ENCODE measurements around the gene CENPM.

The CENPM gene

DNA sequence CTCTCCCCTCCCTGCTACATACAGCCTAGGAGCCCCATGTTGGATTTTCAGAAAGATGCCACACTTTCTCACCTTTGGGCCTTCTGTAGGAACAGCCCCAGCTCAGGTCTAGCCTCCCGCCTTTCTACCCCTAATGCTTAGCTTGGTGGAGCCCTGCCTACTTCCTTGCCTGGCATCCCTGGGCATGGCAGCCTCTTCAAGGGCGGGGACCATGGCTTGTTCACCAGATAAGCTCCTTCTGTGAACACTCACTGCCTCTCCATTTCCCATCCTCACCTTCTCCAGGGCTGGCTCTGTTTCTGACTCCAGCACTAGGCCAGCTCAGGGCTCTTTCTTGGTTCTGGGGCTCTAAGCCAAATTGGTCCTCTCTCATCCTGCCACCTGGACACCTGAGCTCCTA lies 23.6 kb upstream of the CENPM start:
- no peak for DNase-seq
- no peaks in the 10 kb centered on the region for H3K4me1 ChIP-seq
- H3K9me3 ChIP-seq, result no peaks in the 10 kb centered on the region
- H3K27me3 ChIP-seq, result peaks cover 0 to 65% of the 10 kb centered on the region in 2 donors
- H3K27ac ChIP-seq, result no peak overlapping the region
- H3K36me3 ChIP-seq, result no peaks in the 10 kb centered on the region
- TF ChIP-seq CTCF (IDR thresholded peaks at IDR 0.05), result no peak
- no peak overlapping the region for H3K4me3 ChIP-seq
- intact Hi-C loops (cut with DNase I; ENCODE audit: low total_unique reads), result no loop called here

GRCh38 chr22:41969110-41969646 lies 22.2 kb upstream of the CENPM start, which contains the start of gene SEPTIN3:
Gene SEPTIN3, plus strand, starts transcription at chr22:41969443. Its CDS starts 2,050 bp downstream, at chr22:41971493.
- H3K9me3 ChIP-seq, result no peaks in the 10 kb centered on the region
- no peak within 1 kb of the TSS for H3K4me3 ChIP-seq
- no peaks in the 10 kb centered on the region for H3K36me3 ChIP-seq
- intact Hi-C loops (cut with DNase I; ENCODE audit: low total_unique reads), result no loop called here
- TF ChIP-seq CTCF (IDR thresholded peaks at IDR 0.05), result no peak
- H3K4me1 ChIP-seq, result no peaks in the 10 kb centered on the region
- no peak for DNase-seq
- H3K27me3 ChIP-seq, result peaks cover 0 to 57% of the 10 kb centered on the region in 2 donors
- no peak within 1 kb of the TSS for H3K27ac ChIP-seq

GRCh38 chr22:41968601-41969000 lies 21.6 kb upstream of the CENPM start:
- no peak for DNase-seq
- Histone ChIP-seq H3K4me3 (no peak overlapping the region), H3K27ac (no peak overlapping the region), H3K9me3 (no peaks in the 10 kb centered on the region), H3K4me1 (no peaks in the 10 kb centered on the region), H3K36me3 (no peaks in the 10 kb centered on the region), H3K27me3 (peaks cover 0 to 51% of the 10 kb centered on the region in 2 donors)
- intact Hi-C loops (cut with DNase I; ENCODE audit: low total_unique reads), result no loop called here
- no peak for TF ChIP-seq CTCF (IDR thresholded peaks at IDR 0.05)

DNA sequence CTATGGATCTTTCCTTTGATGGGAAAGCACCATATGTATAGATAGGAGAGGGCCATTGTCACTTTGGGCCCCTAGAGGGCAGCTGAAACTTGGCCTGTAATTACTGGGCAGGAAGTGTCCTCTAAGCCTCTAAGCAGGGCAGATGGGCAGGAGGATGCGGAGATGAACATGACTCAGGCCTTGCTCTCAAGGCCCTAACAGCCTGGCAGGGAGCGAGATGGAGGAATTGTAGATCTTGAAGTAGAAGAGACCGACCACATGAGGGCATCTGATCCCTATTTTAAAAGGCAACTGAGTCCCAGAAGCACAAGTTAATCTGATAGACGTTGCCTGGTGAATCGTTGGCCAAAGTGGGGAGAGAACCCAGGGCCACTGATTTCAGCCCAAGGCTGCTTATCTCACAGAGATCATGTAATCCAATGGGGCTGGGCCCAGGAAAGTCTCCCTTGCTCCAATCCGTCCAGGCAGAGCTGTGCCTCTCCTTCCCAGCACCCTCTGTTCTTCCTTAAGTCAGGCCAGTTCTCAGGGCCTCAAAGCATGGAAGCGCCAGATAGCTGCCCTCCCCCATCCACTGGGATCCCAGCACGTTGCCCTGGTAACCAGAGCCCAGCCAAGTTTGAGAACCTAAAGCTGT lies 19.8 kb upstream of the CENPM start:
- Histone ChIP-seq H3K4me1 (no peaks in the 10 kb centered on the region), H3K27me3 (peaks cover 0 to 39% of the 10 kb centered on the region in 2 donors), H3K4me3 (no peak overlapping the region), H3K27ac (no peak overlapping the region), H3K9me3 (no peaks in the 10 kb centered on the region), H3K36me3 (no peaks in the 10 kb centered on the region)
- peak in 1 of 2 donors; percentile 39 for DNase-seq
- intact Hi-C loops (cut with DNase I; ENCODE audit: low total_unique reads), result no loop called here
- TF ChIP-seq CTCF (IDR thresholded peaks at IDR 0.05), result peak in 1 of 2 experiments; percentile 17

- TF ChIP-seq CTCF (IDR thresholded peaks at IDR 0.05), result no peak
- intact Hi-C loops (cut with DNase I; ENCODE audit: low total_unique reads), result no loop called here
- DNase-seq, result no peak
These were observed 19.3 kb upstream of the CENPM start for GRCh38 chr22:41966225-41966606.

More at GRCh38 chr22:41966225-41966606, 19.3 kb upstream of the CENPM start:
- Histone ChIP-seq H3K4me3 (no peak overlapping the region), H3K27me3 (peaks cover 0 to 36% of the 10 kb centered on the region in 2 donors), H3K27ac (no peak overlapping the region), H3K4me1 (no peaks in the 10 kb centered on the region), H3K9me3 (no peaks in the 10 kb centered on the region), H3K36me3 (no peaks in the 10 kb centered on the region)
